Transverse colon (tissue), 4 donors: ENCODE results near the gene CHRDL1. TPM values are rescaled to one million over a fixed set of nuclear protein-coding genes. Genes with fewer than 3 reads are reported as not detected.

Experiments used
- DNase-seq: peaks from one replicate; pipeline ENCODE4 v3.0.0-alpha.2; 2019
- H3K27ac ChIP-seq, 4 donors: fragments of 200-600 bp; sonication (generic); 2 replicates each; pipeline ENCODE4 v1.5.1; 2016 to 2018; ENCODE audit warnings: inconsistent platforms in 4 of 4
- H3K27me3 ChIP-seq: fragments of 200-600 bp; sonication (generic); 2 replicates; pipeline ENCODE4 v1.5.1; 2017; ENCODE audit warnings: inconsistent platforms
- H3K36me3 ChIP-seq, 4 donors: fragments of 200-600 bp; sonication (generic); 2 replicates each; pipeline ENCODE4 v1.5.1; 2017 to 2019; ENCODE audit warnings: inconsistent platforms in 4 of 4
- H3K4me1 ChIP-seq, 4 donors: fragments of 200-600 bp; sonication (generic); 2 replicates each; pipeline ENCODE4 v1.5.1; 2017 to 2020; ENCODE audit warnings: inconsistent platforms in 4 of 4
- H3K4me3 ChIP-seq, 4 donors: fragments of 200-600 bp; sonication (generic); 1 replicate in 1 of 4; 2 replicates in 3 of 4; pipeline versions ENCODE4 v1.5.1 to v1.6.1; 2017 to 2019; ENCODE audit warnings: inconsistent platforms in 4 of 4
- H3K9me3 ChIP-seq, 2 donors: fragments of 200-600 bp; sonication (generic); 2 replicates each; pipeline ENCODE4 v1.5.1; 2017 to 2019; ENCODE audit warnings: inconsistent platforms in 2 of 2
- CTCF ChIP-seq, 5 experiments: fragments of 200-600 bp in 3 of 5; fragments of 450-650 bp in 2 of 5; sonication (generic) in 3 of 5; IDR thresholded peaks; 1 replicate in 2 of 5; 2 replicates in 3 of 5; pipeline ENCODE4 v1.5.1; 2016 to 2017; ENCODE audit warnings: antibody characterized with exemption in 5 of 5, inconsistent platforms in 3 of 5, mild to moderate bottlenecking in 2 of 5, moderate library complexity in 1 of 5
- EP300 ChIP-seq: sonication (generic); formaldehyde crosslinking; IDR thresholded peaks from one replicate; pipeline ENCODE4 v1.6.1; 2017; ENCODE audit warnings: antibody characterized with exemption, low read depth
- POLR2A ChIP-seq: fragments of 450-650 bp; IDR thresholded peaks from one replicate; pipeline ENCODE4 v1.6.1; 2016; ENCODE audit warnings: antibody characterized with exemption, mild to moderate bottlenecking, moderate library complexity
- POLR2AphosphoS5 ChIP-seq, 3 donors: sonication (generic); formaldehyde crosslinking; IDR thresholded peaks; one replicate each; pipeline ENCODE4 v1.6.1; 2016; ENCODE audit warnings: antibody characterized with exemption in 3 of 3
- WGBS, 2 donors: methylation state at CpG; one replicate each; pipeline ENCODE4 v1.1.5; 2018; ENCODE audit warnings: low coverage in 1 of 2; 5-methylcytosine and 5-hydroxymethylcytosine counted together
- in situ Hi-C, 4 donors: fragments of 200-750 bp; cut with MboI; loops; one replicate each; pipeline versions ENCODE4 v1.15.0 to v1.15.1; 2017; ENCODE audit warnings: low sequenced_read_pairs in 3 of 4, low pct_ligation_motif_present in 1 of 4, low pct_unique_long_range_greater_than_20kb in 1 of 4
- intact Hi-C: fragments of 100-400 bp; cut with DNase I; formaldehyde crosslinking; loops from one replicate; pipeline ENCODE4 v1.15.1; 2023; ENCODE audit warnings: low total_unique reads
- total RNA-seq, 4 donors: library from RNA; depleted of rRNA; stranded (reverse); fragments of >200 nt; gene quantifications; one replicate each; pipeline ENCODE4 v1.1.0, GENCODE V29; 2016

The CHRDL1 gene
- total RNA-seq, 4 donors from 2014 or later, result 13.5 to 46.4 (median 16.5) TPM

GRCh38 chrX:110699109-110699508 lies 96.5 kb downstream of the CHRDL1 start:
- intact Hi-C loops, result no loop called here
- no peaks in the 10 kb centered on the region for H3K36me3 ChIP-seq
- DNase-seq, result no peak
- no peaks in the 10 kb centered on the region for H3K4me1 ChIP-seq
- in situ Hi-C loops, result loop anchor here in 1 of 4 donors (25.0 kb wide), 1 partner anchor 88 kb away; the partner anchor contains the start of gene CHRDL1
- no peak overlapping the region for H3K4me3 ChIP-seq
- H3K9me3 ChIP-seq, result no peaks in the 10 kb centered on the region
- no peaks in the 10 kb centered on the region for H3K27me3 ChIP-seq
- no peak overlapping the region for H3K27ac ChIP-seq
- TF ChIP-seq POLR2A, result no peak
- no peak for TF ChIP-seq CTCF (IDR thresholded peaks at IDR 0.05)
- no peak for TF ChIP-seq POLR2AphosphoS5 (IDR thresholded peaks at IDR 0.05)
- no peak for TF ChIP-seq EP300

GRCh38 chrX:110698696-110699095 lies 96.9 kb downstream of the CHRDL1 start:
- intact Hi-C loops, result no loop called here

GRCh38 chrX:110692866-110693265 lies 102.8 kb downstream of the CHRDL1 start:
- DNase-seq, result no peak
- intact Hi-C loops (no loop called here), in situ Hi-C loops (loop anchor here in 1 of 4 donors (25.0 kb wide), 1 partner anchor 94 kb away; the partner anchor contains the start of gene CHRDL1)
- WGBS, 2 donors, result 32 to 37% methylated on average over 3 to 4 of the region's 4 CpGs
- Histone ChIP-seq H3K36me3 (no peaks in the 10 kb centered on the region), H3K4me3 (no peak overlapping the region), H3K9me3 (no peaks in the 10 kb centered on the region), H3K27ac (no peak overlapping the region), H3K27me3 (no peaks in the 10 kb centered on the region), H3K4me1 (no peaks in the 10 kb centered on the region)
- TF ChIP-seq EP300, result no peak
- no peak for TF ChIP-seq CTCF (IDR thresholded peaks at IDR 0.05)
- TF ChIP-seq POLR2AphosphoS5 (IDR thresholded peaks at IDR 0.05), result no peak
- TF ChIP-seq POLR2A, result no peak

More at GRCh38 chrX:110698696-110699095, 96.9 kb downstream of the CHRDL1 start:
- Histone ChIP-seq H3K9me3 (no peaks in the 10 kb centered on the region), H3K27ac (no peak overlapping the region), H3K36me3 (no peaks in the 10 kb centered on the region), H3K27me3 (no peaks in the 10 kb centered on the region), H3K4me1 (no peaks in the 10 kb centered on the region), H3K4me3 (no peak overlapping the region)
- in situ Hi-C loops, result loop anchor here in 1 of 4 donors (25.0 kb wide), 1 partner anchor 89 kb away; the partner anchor contains the start of gene CHRDL1
- TF ChIP-seq CTCF (IDR thresholded peaks at IDR 0.05), result no peak
- no peak for TF ChIP-seq POLR2A
- no peak for TF ChIP-seq EP300
- TF ChIP-seq POLR2AphosphoS5 (IDR thresholded peaks at IDR 0.05), result no peak
- no peak for DNase-seq

- DNase-seq, result no peak
- Histone ChIP-seq H3K27me3 (no peaks in the 10 kb centered on the region), H3K4me1 (no peaks in the 10 kb centered on the region), H3K27ac (no peak overlapping the region), H3K9me3 (no peaks in the 10 kb centered on the region), H3K4me3 (no peak overlapping the region), H3K36me3 (no peaks in the 10 kb centered on the region)
- intact Hi-C loops (no loop called here), in situ Hi-C loops (loop anchor here in 1 of 4 donors (25.0 kb wide), 1 partner anchor 96 kb away; the partner anchor contains the start of gene CHRDL1)
- TF ChIP-seq POLR2AphosphoS5 (IDR thresholded peaks at IDR 0.05), result no peak
- no peak for TF ChIP-seq POLR2A
- no peak for TF ChIP-seq EP300
- TF ChIP-seq CTCF (IDR thresholded peaks at IDR 0.05), result no peak
- WGBS, 2 donors, result 69% methylated on average over 1 of the region's 1 CpG; no CpG with 5 or more reads in 1 of the 2 donors
Observed at GRCh38 chrX:110691446-110691845, 104.2 kb downstream of the CHRDL1 start.
